Vagina (tissue), 2 donors: ENCODE measurements around the gene PPP2R2C. TPM values are rescaled to one million over a fixed set of nuclear protein-coding genes. Genes with fewer than 3 reads are reported as not detected.

Experiments
- DNase-seq, 2 donors: peaks; one replicate each; pipeline ENCODE4 v3.0.0-alpha.2; 2017; ENCODE audit errors: extremely low spot score in 2 of 2
- H3K27ac ChIP-seq: fragments of 200-600 bp; sonication (generic); one replicate; pipeline ENCODE4 v1.5.1; 2019
- H3K27me3 ChIP-seq: fragments of 200-600 bp; sonication (generic); one replicate; pipeline ENCODE4 v1.5.1; 2019
- H3K36me3 ChIP-seq, 2 donors: fragments of 200-600 bp; sonication (generic); one replicate each; pipeline ENCODE4 v1.5.1; 2017 to 2019
- H3K4me1 ChIP-seq: fragments of 200-600 bp; sonication (generic); one replicate; pipeline ENCODE4 v1.5.1; 2019
- H3K4me3 ChIP-seq, 2 donors: fragments of 200-600 bp; sonication (generic); 1 replicate in 1 of 2; 2 replicates in 1 of 2; pipeline ENCODE4 v1.5.1; 2016 to 2019
- H3K9me3 ChIP-seq: fragments of 200-600 bp; sonication (generic); one replicate; pipeline ENCODE4 v1.5.1; 2019
- CTCF ChIP-seq, 3 experiments: fragments of 450-650 bp in 2 of 3; fragments of 200-600 bp in 1 of 3; sonication (generic) in 1 of 3; IDR thresholded peaks; one replicate each; pipeline ENCODE4 v1.5.1; 2017 to 2019; ENCODE audit warnings: antibody characterized with exemption in 3 of 3, mild to moderate bottlenecking in 2 of 3, moderate library complexity in 2 of 3
- POLR2A ChIP-seq, 2 donors: fragments of 450-650 bp; IDR thresholded peaks; one replicate each; pipeline ENCODE4 v1.6.1; 2017; ENCODE audit warnings: antibody characterized with exemption in 2 of 2, mild to moderate bottlenecking in 2 of 2, moderate library complexity in 2 of 2
- POLR2AphosphoS5 ChIP-seq, 2 donors: sonication (generic); formaldehyde crosslinking; IDR thresholded peaks; one replicate each; pipeline ENCODE4 v1.9.0; 2017; ENCODE audit warnings: antibody characterized with exemption in 2 of 2, mild to moderate bottlenecking in 2 of 2, low read depth in 1 of 2; ENCODE audit not compliant: insufficient read depth in 1 of 2
- intact Hi-C: fragments of 100-400 bp; cut with DNase I; formaldehyde crosslinking; loops from one replicate; pipeline ENCODE4 v1.15.1; 2023
- total RNA-seq: library from RNA; depleted of rRNA; stranded (reverse); fragments of >200 nt; gene quantifications from one replicate; pipeline ENCODE4 v1.2.3, GENCODE V29; 2016

PPP2R2C gene
- total RNA-seq, 1 donor from 2014 or later: 17.2 TPM

- TF ChIP-seq POLR2A (IDR thresholded peaks at IDR 0.05) (no peak), CTCF (IDR thresholded peaks at IDR 0.05) (no peak), POLR2AphosphoS5 (IDR thresholded peaks at IDR 0.05; ENCODE audit: insufficient read depth in 1 of 2, low read depth in 1 of 2) (no peak)
- H3K27me3 ChIP-seq: no peaks in the 10 kb centered on the region
- peaks cover under 1% of the 10 kb centered on the region for H3K9me3 ChIP-seq
- peaks cover 19% of the 10 kb centered on the region for H3K4me1 ChIP-seq
- H3K27ac ChIP-seq: no peak overlapping the region
- no peaks in the 10 kb centered on the region for H3K36me3 ChIP-seq
- H3K4me3 ChIP-seq: no peak overlapping the region
- peak; percentile 46 to 72 for DNase-seq
- intact Hi-C loops: no loop called here
Measured at GRCh38 chr4:6491235-6491634, 18.8 kb upstream of the PPP2R2C start.

DNA sequence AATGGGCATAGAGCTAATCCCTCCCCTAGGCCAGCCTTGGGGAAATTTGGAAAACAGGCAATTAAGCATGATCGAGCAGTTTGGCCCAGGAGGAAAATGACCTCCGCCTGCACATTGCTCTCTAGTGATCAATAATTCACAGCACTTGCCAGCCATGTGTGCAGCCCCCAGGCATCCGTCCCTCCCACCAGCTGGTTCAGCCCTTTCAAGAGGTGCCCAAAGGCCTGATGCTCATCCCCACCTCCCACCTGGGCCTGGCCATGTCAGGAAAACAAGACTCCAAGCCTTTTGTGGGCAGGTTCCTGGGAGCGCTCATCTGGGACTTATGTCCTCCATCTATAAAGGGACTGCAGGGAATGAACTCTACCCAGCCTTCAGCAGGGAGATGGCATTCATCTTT, 17.5 kb upstream of the PPP2R2C start:
- Histone ChIP-seq H3K4me3 (no peak overlapping the region), H3K4me1 (peaks cover 19% of the 10 kb centered on the region), H3K27ac (no peak overlapping the region), H3K9me3 (peaks cover 9% of the 10 kb centered on the region), H3K36me3 (no peaks in the 10 kb centered on the region), H3K27me3 (no peaks in the 10 kb centered on the region)
- TF ChIP-seq CTCF (IDR thresholded peaks at IDR 0.05) (no peak), POLR2A (IDR thresholded peaks at IDR 0.05) (no peak), POLR2AphosphoS5 (IDR thresholded peaks at IDR 0.05; ENCODE audit: insufficient read depth in 1 of 2, low read depth in 1 of 2) (no peak)
- peak in 1 of 2 donors; percentile 55 for DNase-seq
- intact Hi-C loops: no loop called here

- intact Hi-C loops: no loop called here
- TF ChIP-seq POLR2AphosphoS5 (IDR thresholded peaks at IDR 0.05; ENCODE audit: insufficient read depth in 1 of 2, low read depth in 1 of 2) (no peak), POLR2A (IDR thresholded peaks at IDR 0.05) (no peak), CTCF (IDR thresholded peaks at IDR 0.05) (no peak)
Measured at GRCh38 chr4:6487466-6487865, 15.1 kb upstream of the PPP2R2C start.

GRCh38 chr4:6480534-6481088, 8.2 kb upstream of the PPP2R2C start:
- DNase-seq: no peak
- intact Hi-C loops: no loop called here
- Histone ChIP-seq H3K4me1 (no peaks in the 10 kb centered on the region), H3K27me3 (no peaks in the 10 kb centered on the region), H3K4me3 (no peak overlapping the region), H3K9me3 (peaks cover 2% of the 10 kb centered on the region), H3K27ac (no peak overlapping the region), H3K36me3 (no peaks in the 10 kb centered on the region)
- TF ChIP-seq POLR2AphosphoS5 (IDR thresholded peaks at IDR 0.05; ENCODE audit: insufficient read depth in 1 of 2, low read depth in 1 of 2) (no peak), CTCF (IDR thresholded peaks at IDR 0.05) (no peak), POLR2A (IDR thresholded peaks at IDR 0.05) (no peak)

More at GRCh38 chr4:6487466-6487865, 15.1 kb upstream of the PPP2R2C start:
- no peaks in the 10 kb centered on the region for H3K27me3 ChIP-seq
- H3K9me3 ChIP-seq: peaks cover 9% of the 10 kb centered on the region
- H3K27ac ChIP-seq: no peak overlapping the region
- H3K36me3 ChIP-seq: no peaks in the 10 kb centered on the region
- no peaks in the 10 kb centered on the region for H3K4me1 ChIP-seq
- no peak overlapping the region for H3K4me3 ChIP-seq
- no peak for DNase-seq

DNA sequence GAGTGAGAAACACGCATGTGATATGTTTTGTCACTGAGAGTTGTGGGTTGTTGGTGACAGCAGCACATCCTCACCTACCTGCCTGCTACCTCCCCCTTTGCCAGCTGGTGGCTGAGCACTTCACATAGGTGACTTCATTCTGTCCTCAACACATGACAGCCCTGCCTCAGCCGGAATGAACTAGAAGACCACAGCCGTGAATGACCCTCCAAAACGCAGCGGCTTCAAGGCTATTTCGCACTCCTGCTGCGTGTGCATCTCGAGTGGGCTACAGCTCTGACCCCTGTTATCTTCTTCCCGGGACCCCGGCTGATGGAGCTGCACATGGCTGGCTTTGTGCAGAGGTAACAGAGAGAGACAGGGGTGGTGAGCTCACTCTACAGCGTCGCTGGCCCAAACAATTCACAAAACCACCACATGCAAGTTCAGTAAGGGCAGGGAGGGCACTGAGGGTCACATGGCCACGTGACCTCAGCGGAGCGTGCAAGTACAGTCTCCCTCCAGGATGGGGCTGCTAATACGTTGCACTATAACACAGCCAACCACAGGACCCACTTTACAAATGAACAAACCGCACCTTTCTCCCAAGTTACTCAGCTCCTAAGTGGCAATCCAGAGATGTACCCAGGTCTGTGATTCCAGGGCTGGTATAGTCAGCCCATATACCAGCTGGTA, 6.3 kb upstream of the PPP2R2C start:
- Histone ChIP-seq H3K27me3 (no peaks in the 10 kb centered on the region), H3K4me3 (no peak overlapping the region), H3K36me3 (no peaks in the 10 kb centered on the region), H3K27ac (no peak overlapping the region), H3K4me1 (peaks cover under 1% of the 10 kb centered on the region), H3K9me3 (no peaks in the 10 kb centered on the region)
- DNase-seq: peak; percentile 74 to 84
- intact Hi-C loops: no loop called here
- no peak for TF ChIP-seq POLR2A (IDR thresholded peaks at IDR 0.05)
- no peak for TF ChIP-seq POLR2AphosphoS5 (IDR thresholded peaks at IDR 0.05; ENCODE audit: insufficient read depth in 1 of 2, low read depth in 1 of 2)
- TF ChIP-seq CTCF (IDR thresholded peaks at IDR 0.05): no peak
